ENCODE measurements around the gene DOP1A. TPM values are rescaled to one million over a fixed set of nuclear protein-coding genes. Genes with fewer than 3 reads are reported as not detected.

DOP1A gene
- total and polyA plus RNA-seq, 7 donors, result 4.8 to 33.9 (median 26.1) TPM

GRCh38 chr6:83086751-83087150, 19.3 kb downstream of the DOP1A start:
- TF ChIP-seq POLR2AphosphoS5 (IDR thresholded peaks at IDR 0.05), result no peak
- TF ChIP-seq POLR2A (IDR thresholded peaks at IDR 0.05), result no peak
- no peak for TF ChIP-seq EP300 (IDR thresholded peaks at IDR 0.05)
- no peak for TF ChIP-seq CTCF (IDR thresholded peaks at IDR 0.05)
- WGBS, 2 donors, result 70 to 83% methylated on average over 2 of the region's 2 CpGs
- no peak overlapping the region for H3K4me3 ChIP-seq
- H3K27me3 ChIP-seq, result no peaks in the 10 kb centered on the region
- no peaks in the 10 kb centered on the region for H3K36me3 ChIP-seq
- no peak overlapping the region for H3K27ac ChIP-seq
- DNase-seq, result no peak
- intact Hi-C loops (cut with DNase I), result no loop called here
- H3K9me3 ChIP-seq, result no peaks in the 10 kb centered on the region
- H3K4me1 ChIP-seq, result peaks cover 0 to 19% (median 6%) of the 10 kb centered on the region in 4 donors

- no peaks in the 10 kb centered on the region for H3K36me3 ChIP-seq
- no peaks in the 10 kb centered on the region for H3K9me3 ChIP-seq
- no peak overlapping the region for H3K4me3 ChIP-seq
- 78 to 89% methylated on average over 3 of the region's 3 CpGs for WGBS, 2 donors
- intact Hi-C loops (cut with DNase I), result no loop called here
- H3K27ac ChIP-seq, result peak overlapping the region in 1 of 4 donors; percentile 8
- H3K27me3 ChIP-seq, result no peaks in the 10 kb centered on the region
- peaks cover 0 to 33% (median 15%) of the 10 kb centered on the region in 4 donors for H3K4me1 ChIP-seq
- no peak for DNase-seq
- no peak for TF ChIP-seq EP300 (IDR thresholded peaks at IDR 0.05)
- TF ChIP-seq POLR2A (IDR thresholded peaks at IDR 0.05), result no peak
- TF ChIP-seq CTCF (IDR thresholded peaks at IDR 0.05), result no peak
- TF ChIP-seq POLR2AphosphoS5 (IDR thresholded peaks at IDR 0.05), result no peak
These were observed 25.4 kb downstream of the DOP1A start for GRCh38 chr6:83092756-83093399.

GRCh38 chr6:83096791-83097190, 29.3 kb downstream of the DOP1A start:
- H3K27me3 ChIP-seq, result no peaks in the 10 kb centered on the region
- H3K4me3 ChIP-seq, result no peak overlapping the region

GRCh38 chr6:83097204-83097603, 29.7 kb downstream of the DOP1A start:
- intact Hi-C loops (cut with DNase I), result no loop called here
- Histone ChIP-seq H3K27me3 (no peaks in the 10 kb centered on the region), H3K4me1 (peaks cover 0 to 26% (median 14%) of the 10 kb centered on the region in 4 donors), H3K4me3 (no peak overlapping the region), H3K9me3 (no peaks in the 10 kb centered on the region), H3K36me3 (peaks cover 0 to 9% (median 0%) of the 10 kb centered on the region in 4 donors), H3K27ac (peak overlapping the region in 1 of 4 donors; percentile 20)
- no peak for DNase-seq
- WGBS, 2 donors, result 97 to 98% methylated on average over 2 of the region's 2 CpGs
- TF ChIP-seq POLR2AphosphoS5 (IDR thresholded peaks at IDR 0.05) (no peak), CTCF (IDR thresholded peaks at IDR 0.05) (no peak)

More at GRCh38 chr6:83096791-83097190, 29.3 kb downstream of the DOP1A start:
- H3K9me3 ChIP-seq, result no peaks in the 10 kb centered on the region
- no peak for TF ChIP-seq POLR2AphosphoS5 (IDR thresholded peaks at IDR 0.05)
- no peak for TF ChIP-seq POLR2A (IDR thresholded peaks at IDR 0.05)
- no peak for TF ChIP-seq EP300 (IDR thresholded peaks at IDR 0.05)
- intact Hi-C loops (cut with DNase I), result no loop called here
- WGBS, 2 donors, result 87 to 90% methylated on average over 2 of the region's 2 CpGs
- peaks cover 0 to 30% (median 15%) of the 10 kb centered on the region in 4 donors for H3K4me1 ChIP-seq
- DNase-seq, result no peak
- H3K36me3 ChIP-seq, result peaks cover 0 to 7% (median 0%) of the 10 kb centered on the region in 4 donors
- peak overlapping the region in 1 of 4 donors; percentile 22 for H3K27ac ChIP-seq

GRCh38 chr6:83097675-83098074, 30.2 kb downstream of the DOP1A start:
- Histone ChIP-seq H3K4me1 (peaks cover 0 to 21% (median 10%) of the 10 kb centered on the region in 4 donors), H3K27ac (peak overlapping the region in 1 of 4 donors; percentile 20), H3K9me3 (no peaks in the 10 kb centered on the region), H3K36me3 (peaks cover 0 to 13% (median 2%) of the 10 kb centered on the region in 4 donors), H3K4me3 (no peak overlapping the region), H3K27me3 (no peaks in the 10 kb centered on the region)
- DNase-seq, result no peak
- intact Hi-C loops (cut with DNase I), result no loop called here
- no peak for TF ChIP-seq POLR2A (IDR thresholded peaks at IDR 0.05)
- no peak for TF ChIP-seq POLR2AphosphoS5 (IDR thresholded peaks at IDR 0.05)
- 94 to 95% methylated on average over 1 of the region's 1 CpG for WGBS, 2 donors

All from sigmoid colon (tissue), 7 donors.